Measurements from ENCODE around the gene CCDC57. TPM values are rescaled to one million over a fixed set of nuclear protein-coding genes. Genes with fewer than 3 reads are reported as not detected.
"Not testable (repeated sequence)": the region's sequence is repeated elsewhere in the genome, so short reads cannot be mapped to it uniquely, and the experiment has no call there.

CCDC57 gene
- total RNA-seq, 2 donors from 2014 or later, result 5.1 to 7.4 TPM

DNA sequence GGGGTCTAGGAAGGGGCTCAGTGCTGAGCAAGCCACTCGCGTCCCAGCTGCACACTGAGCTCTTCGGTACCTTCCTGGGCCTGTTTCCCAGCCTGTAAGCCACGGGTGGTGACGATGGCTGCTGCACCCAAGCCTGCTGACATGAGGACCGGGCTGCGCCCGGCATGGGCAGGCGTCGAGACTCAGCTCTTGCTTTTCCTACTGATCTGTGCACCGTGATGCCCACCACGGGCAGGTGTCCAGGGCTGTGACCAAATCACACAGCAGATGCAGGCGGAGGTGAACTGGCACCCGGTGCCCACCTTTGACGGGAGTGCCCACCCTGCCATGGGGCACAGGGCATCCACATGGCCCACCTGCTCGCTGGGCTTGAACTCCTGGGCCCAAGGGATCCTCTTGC, 17.9 kb downstream of the CCDC57 start:
- Histone ChIP-seq H3K9me3 (no peaks in the 10 kb centered on the region), H3K27me3 (no peaks in the 10 kb centered on the region), H3K36me3 (peaks cover 20% of the 10 kb centered on the region), H3K27ac (no peak overlapping the region), H3K4me1 (no peaks in the 10 kb centered on the region), H3K4me3 (no peak overlapping the region)
- TF ChIP-seq, protein P1, sequence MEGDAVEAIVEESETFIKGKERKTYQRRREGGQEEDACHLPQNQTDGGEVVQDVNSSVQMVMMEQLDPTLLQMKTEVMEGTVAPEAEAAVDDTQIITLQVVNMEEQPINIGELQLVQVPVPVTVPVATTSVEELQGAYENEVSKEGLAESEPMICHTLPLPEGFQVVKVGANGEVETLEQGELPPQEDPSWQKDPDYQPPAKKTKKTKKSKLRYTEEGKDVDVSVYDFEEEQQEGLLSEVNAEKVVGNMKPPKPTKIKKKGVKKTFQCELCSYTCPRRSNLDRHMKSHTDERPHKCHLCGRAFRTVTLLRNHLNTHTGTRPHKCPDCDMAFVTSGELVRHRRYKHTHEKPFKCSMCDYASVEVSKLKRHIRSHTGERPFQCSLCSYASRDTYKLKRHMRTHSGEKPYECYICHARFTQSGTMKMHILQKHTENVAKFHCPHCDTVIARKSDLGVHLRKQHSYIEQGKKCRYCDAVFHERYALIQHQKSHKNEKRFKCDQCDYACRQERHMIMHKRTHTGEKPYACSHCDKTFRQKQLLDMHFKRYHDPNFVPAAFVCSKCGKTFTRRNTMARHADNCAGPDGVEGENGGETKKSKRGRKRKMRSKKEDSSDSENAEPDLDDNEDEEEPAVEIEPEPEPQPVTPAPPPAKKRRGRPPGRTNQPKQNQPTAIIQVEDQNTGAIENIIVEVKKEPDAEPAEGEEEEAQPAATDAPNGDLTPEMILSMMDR (IDR thresholded peaks at IDR 0.05), result no peak
- DNase-seq (ENCODE audit: low spot score), result no peak

GRCh38 chr17:82193520-82194220, 19.0 kb downstream of the CCDC57 start:
- H3K4me3 ChIP-seq, result peak overlapping the region in 1 of 2 donors; percentile 21
- H3K9me3 ChIP-seq, result no peaks in the 10 kb centered on the region
- no peak overlapping the region for H3K27ac ChIP-seq
- peaks cover 20% of the 10 kb centered on the region for H3K36me3 ChIP-seq
- H3K27me3 ChIP-seq, result no peaks in the 10 kb centered on the region
- no peak for DNase-seq (ENCODE audit: low spot score)
- no peaks in the 10 kb centered on the region for H3K4me1 ChIP-seq
- TF ChIP-seq, protein P1 (IDR thresholded peaks at IDR 0.05), result no peak

DNA sequence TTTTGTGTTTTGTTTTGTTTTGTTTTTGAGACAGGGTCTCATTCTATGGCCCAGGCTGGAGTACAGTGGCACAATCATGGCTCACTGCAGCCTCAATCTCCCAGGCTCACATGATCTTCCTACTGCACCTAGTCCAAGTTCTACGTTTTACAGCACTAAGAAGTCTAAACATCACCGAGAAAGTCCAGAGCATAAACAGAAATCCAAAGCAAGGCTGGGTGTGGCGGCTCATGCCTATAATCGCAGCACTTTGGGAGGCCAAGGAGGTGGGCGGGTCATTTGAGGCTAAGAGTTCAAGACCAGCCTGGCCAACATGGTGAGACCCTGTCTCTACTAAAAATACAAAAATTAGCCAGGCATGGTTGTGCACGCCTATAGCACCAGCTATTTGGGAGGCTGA, 19.6 kb downstream of the CCDC57 start:
- peaks cover 20% of the 10 kb centered on the region for H3K36me3 ChIP-seq
- not testable (repeated sequence) for H3K4me1 ChIP-seq; H3K9me3 ChIP-seq; H3K27me3 ChIP-seq; H3K27ac ChIP-seq; DNase-seq (ENCODE audit: low spot score); H3K4me3 ChIP-seq

DNA sequence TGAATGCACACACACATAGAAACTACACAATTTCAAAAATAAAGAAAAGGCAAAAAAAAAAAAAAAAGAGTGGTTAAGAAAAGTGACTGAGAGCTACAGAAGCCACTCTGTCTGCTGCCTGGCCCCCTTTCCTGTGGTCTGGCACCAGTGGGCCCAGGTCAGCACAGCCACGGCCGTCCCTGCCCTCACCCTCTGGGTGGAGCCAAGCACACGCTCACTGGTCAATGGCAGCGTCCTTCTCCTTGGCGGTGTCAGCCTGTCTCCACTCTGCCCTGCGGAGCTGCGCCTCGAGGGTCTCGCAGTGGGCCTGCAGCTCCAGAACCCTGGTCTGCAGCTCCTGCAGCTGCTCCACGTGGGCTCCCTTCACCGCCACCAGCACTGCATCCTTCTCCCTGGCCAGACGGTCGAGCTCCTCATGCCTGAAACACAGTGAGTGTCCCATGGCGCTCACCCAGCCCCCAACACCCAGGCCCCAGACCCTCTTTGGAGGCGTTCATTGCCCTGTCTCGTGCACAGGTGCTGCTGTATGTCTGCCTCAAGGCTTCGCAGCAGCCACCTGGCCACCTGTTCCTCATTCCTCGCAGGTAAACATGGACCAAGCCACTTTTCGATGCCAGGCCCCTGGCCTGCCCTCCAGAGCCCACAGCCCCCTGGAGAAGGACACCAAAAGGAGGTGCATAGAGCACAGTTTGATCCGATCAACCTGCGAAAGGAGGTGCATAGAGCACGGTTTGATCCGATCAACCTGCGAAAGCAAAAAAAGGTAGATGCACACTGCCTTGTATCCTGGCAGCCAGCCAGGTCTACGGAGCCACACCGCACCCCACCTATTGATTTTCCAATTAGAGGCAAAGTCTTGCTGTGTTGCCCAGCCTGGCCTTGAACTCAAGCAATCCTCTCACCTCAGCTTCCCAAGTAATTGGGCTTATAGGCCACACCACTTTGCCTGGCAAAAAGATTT, 24.4 kb downstream of the CCDC57 start:
- TF ChIP-seq, protein P1 (IDR thresholded peaks at IDR 0.05), result no peak
- Histone ChIP-seq H3K27ac (no peak overlapping the region), H3K27me3 (no peaks in the 10 kb centered on the region), H3K4me1 (no peaks in the 10 kb centered on the region), H3K9me3 (no peaks in the 10 kb centered on the region), H3K4me3 (no peak overlapping the region), H3K36me3 (peaks cover 21% of the 10 kb centered on the region)
- no peak for DNase-seq (ENCODE audit: low spot score)

DNA sequence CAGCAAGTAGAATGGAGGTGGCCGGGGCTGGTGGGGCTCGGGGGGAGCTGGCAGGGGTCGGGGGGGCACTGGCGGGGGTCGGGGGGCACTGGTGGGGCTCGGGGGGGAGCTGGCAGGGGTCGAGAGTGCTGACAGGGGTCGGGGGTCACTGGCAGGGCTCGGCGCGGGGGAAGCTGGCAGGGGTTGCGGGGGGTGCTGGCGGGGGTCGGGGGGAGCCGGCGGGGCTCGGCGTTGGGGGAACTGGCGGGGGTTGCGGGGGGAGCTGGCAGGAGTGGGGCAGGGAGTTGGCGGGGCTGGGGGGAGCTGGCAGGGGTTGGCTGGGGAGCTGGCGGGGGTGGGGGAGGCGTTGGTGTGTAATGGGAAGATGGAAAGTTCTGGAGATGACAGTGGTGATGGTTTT, 25.1 kb downstream of the CCDC57 start:
- H3K4me3 ChIP-seq, result no peak overlapping the region
- TF ChIP-seq, protein P1 (IDR thresholded peaks at IDR 0.05), result no peak
- no peaks in the 10 kb centered on the region for H3K27me3 ChIP-seq
- no peaks in the 10 kb centered on the region for H3K4me1 ChIP-seq
- no peak overlapping the region for H3K27ac ChIP-seq
- H3K9me3 ChIP-seq, result no peaks in the 10 kb centered on the region
- H3K36me3 ChIP-seq, result peaks cover 14% of the 10 kb centered on the region
- DNase-seq (ENCODE audit: low spot score), result no peak

- H3K27ac ChIP-seq, result no peak overlapping the region
- H3K36me3 ChIP-seq, result peaks cover 12% of the 10 kb centered on the region
- DNase-seq (ENCODE audit: low spot score), result no peak
- no peaks in the 10 kb centered on the region for H3K4me1 ChIP-seq
- no peaks in the 10 kb centered on the region for H3K27me3 ChIP-seq
- TF ChIP-seq, protein P1 (IDR thresholded peaks at IDR 0.05), result no peak
- no peaks in the 10 kb centered on the region for H3K9me3 ChIP-seq
- no peak overlapping the region for H3K4me3 ChIP-seq
Observed at GRCh38 chr17:82186221-82186620, 26.4 kb downstream of the CCDC57 start.

Data from right atrium auricular region (tissue), 2 donors.